Measurements from ENCODE around the gene ZNF821.
A peak's percentile ranks its signal among the peaks of the same experiment; 100 is the strongest.
"Not testable (repeated sequence)": the region's sequence is repeated elsewhere in the genome, so short reads cannot be mapped to it uniquely, and the experiment has no call there.

ZNF821 gene

GRCh38 chr16:71902656-71903365, 18.8 kb upstream of the ZNF821 start:
- no peak overlapping the region for H3K4me3 ChIP-seq (ENCODE audit: low read depth, low read length)

- H3K4me3 ChIP-seq (ENCODE audit: low read depth, low read length): no peak overlapping the region
Observed at GRCh38 chr16:71899171-71899570, 15.2 kb upstream of the ZNF821 start.

GRCh38 chr16:71896764-71897368, 12.9 kb upstream of the ZNF821 start:
- H3K4me3 ChIP-seq (ENCODE audit: low read depth, low read length): peak overlapping the region; percentile 91

GRCh38 chr16:71895679-71896365, 11.8 kb upstream of the ZNF821 start:
- peak overlapping the region; percentile 91 for H3K4me3 ChIP-seq (ENCODE audit: low read depth, low read length)

- H3K4me3 ChIP-seq (ENCODE audit: low read depth, low read length): peak within 1 kb of the TSS; percentile 91
Observed at GRCh38 chr16:71894921-71895678, 11.1 kb upstream of the ZNF821 start, which contains the start of gene IST1. Gene IST1, plus strand, starts transcription at chr16:71895531. Its CDS starts 20,110 bp downstream, at chr16:71915641.

- peak overlapping the region; percentile 91 for H3K4me3 ChIP-seq (ENCODE audit: low read depth, low read length)
Observed at GRCh38 chr16:71894229-71894920, 10.4 kb upstream of the ZNF821 start.

- H3K4me3 ChIP-seq (ENCODE audit: low read depth, low read length): no peak overlapping the region
Observed at GRCh38 chr16:71893888-71894228, 9.9 kb upstream of the ZNF821 start.

- H3K4me3 ChIP-seq (ENCODE audit: low read depth, low read length): no peak overlapping the region
Observed at GRCh38 chr16:71889147-71889546, 5.2 kb upstream of the ZNF821 start.

- H3K4me3 ChIP-seq (ENCODE audit: low read depth, low read length): no peak overlapping the region
Observed at GRCh38 chr16:71885261-71885650, 1.3 kb upstream of the ZNF821 start.

GRCh38 chr16:71883168-71883848, 674 bp downstream of the ZNF821 start:
- H3K4me3 ChIP-seq (ENCODE audit: low read depth, low read length): peak overlapping the region; percentile 67

- H3K4me3 ChIP-seq (ENCODE audit: low read depth, low read length): peak overlapping the region; percentile 67
Observed at GRCh38 chr16:71882505-71883167, 1.3 kb downstream of the ZNF821 start.

GRCh38 chr16:71880176-71880575, 3.8 kb downstream of the ZNF821 start:
- H3K4me3 ChIP-seq (ENCODE audit: low read depth, low read length): no peak overlapping the region

- no peak overlapping the region for H3K4me3 ChIP-seq (ENCODE audit: low read depth, low read length)
Observed at GRCh38 chr16:71878911-71879310, 5.1 kb downstream of the ZNF821 start.

GRCh38 chr16:71873199-71873598, 10.8 kb downstream of the ZNF821 start:
- no peak overlapping the region for H3K4me3 ChIP-seq (ENCODE audit: low read depth, low read length)

- no peak overlapping the region for H3K4me3 ChIP-seq (ENCODE audit: low read depth, low read length)
Observed at GRCh38 chr16:71870818-71871217, 13.2 kb downstream of the ZNF821 start.

- no peak overlapping the region for H3K4me3 ChIP-seq (ENCODE audit: low read depth, low read length)
Observed at GRCh38 chr16:71869089-71869488, 14.9 kb downstream of the ZNF821 start.

- H3K4me3 ChIP-seq (ENCODE audit: low read depth, low read length): no peak overlapping the region
Observed at GRCh38 chr16:71867939-71868338, 16.0 kb downstream of the ZNF821 start.

- not testable (repeated sequence) for H3K4me3 ChIP-seq (ENCODE audit: low read depth, low read length)
Observed at GRCh38 chr16:71867175-71867574, 16.8 kb downstream of the ZNF821 start.

- no peak overlapping the region for H3K4me3 ChIP-seq (ENCODE audit: low read depth, low read length)
Observed at GRCh38 chr16:71865173-71865863, 18.7 kb downstream of the ZNF821 start.

Measured in iPS-11a (cell line).